Measurements from ENCODE around the gene NR2F1-AS1.

DNA sequence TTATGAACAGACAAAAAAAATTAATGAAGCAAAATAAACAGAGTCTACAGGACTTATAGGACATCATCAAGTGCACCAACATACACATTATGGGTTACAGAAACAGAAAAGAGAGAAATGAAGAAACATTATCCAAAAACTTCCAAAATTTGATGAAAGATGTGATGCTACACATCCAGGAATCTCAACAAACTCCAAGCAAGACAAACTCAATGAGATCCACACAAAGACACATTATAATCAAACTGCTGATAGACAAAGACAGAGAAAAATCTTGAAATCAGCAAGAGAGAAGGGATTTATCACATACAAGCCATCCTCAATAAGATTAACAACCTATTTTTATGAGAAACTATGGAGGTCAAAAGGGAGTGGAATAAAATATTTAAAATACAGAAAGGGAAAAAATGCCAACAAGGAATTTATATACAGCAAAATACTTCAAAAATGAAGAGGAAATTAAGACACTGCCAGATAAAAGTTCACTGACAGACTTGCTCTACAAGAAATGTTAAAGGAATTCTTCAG, 101.0 kb downstream of the NR2F1-AS1 start:
- TF ChIP-seq SIN3A (IDR thresholded peaks at IDR 0.05; ENCODE audit: borderline replicate concordance, insufficient read depth, low read length) (no peak), REST (IDR thresholded peaks at IDR 0.05; ENCODE audit: insufficient read depth in 1 of 2, low read depth in 2 of 2, low read length in 2 of 2) (no peak), POLR2AphosphoS5 (IDR thresholded peaks at IDR 0.05; ENCODE audit: low read depth, low read length) (no peak)
